GM19452 (cell line): ENCODE data around the gene MORN4.
"Not testable (repeated sequence)": the region's sequence is repeated elsewhere in the genome, so short reads cannot be mapped to it uniquely, and the experiment has no call there.

Experiments
- ATAC-seq: cut with Tn5 transposase; IDR thresholded peaks from one replicate; pipeline ENCODE4 v1.9.1; 2021; ENCODE audit not compliant: unreplicated experiment

The MORN4 gene

GRCh38 chr10:97598407-97599271 is 34.7 kb downstream of the MORN4 start:
- no peak for ATAC-seq

DNA sequence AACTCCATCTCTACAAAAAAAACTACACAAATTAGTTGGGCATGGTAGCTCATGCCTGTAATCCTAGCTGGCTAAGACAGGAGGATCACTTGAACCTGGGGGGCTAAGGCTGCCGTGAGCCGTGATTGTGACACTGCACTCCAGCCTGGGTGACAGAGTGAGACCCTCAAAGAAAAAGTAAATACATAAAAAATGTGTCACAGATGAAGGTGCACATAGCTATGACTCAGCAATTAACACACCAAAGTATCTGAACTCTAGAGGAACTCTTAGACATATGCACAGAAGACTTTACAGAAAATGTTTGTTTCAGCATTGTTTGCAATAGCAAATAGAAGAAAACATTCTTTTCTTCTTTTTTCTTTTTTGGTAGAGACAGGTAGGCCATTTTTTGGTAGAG is 35.5 kb downstream of the MORN4 start:
- no peak for ATAC-seq

DNA sequence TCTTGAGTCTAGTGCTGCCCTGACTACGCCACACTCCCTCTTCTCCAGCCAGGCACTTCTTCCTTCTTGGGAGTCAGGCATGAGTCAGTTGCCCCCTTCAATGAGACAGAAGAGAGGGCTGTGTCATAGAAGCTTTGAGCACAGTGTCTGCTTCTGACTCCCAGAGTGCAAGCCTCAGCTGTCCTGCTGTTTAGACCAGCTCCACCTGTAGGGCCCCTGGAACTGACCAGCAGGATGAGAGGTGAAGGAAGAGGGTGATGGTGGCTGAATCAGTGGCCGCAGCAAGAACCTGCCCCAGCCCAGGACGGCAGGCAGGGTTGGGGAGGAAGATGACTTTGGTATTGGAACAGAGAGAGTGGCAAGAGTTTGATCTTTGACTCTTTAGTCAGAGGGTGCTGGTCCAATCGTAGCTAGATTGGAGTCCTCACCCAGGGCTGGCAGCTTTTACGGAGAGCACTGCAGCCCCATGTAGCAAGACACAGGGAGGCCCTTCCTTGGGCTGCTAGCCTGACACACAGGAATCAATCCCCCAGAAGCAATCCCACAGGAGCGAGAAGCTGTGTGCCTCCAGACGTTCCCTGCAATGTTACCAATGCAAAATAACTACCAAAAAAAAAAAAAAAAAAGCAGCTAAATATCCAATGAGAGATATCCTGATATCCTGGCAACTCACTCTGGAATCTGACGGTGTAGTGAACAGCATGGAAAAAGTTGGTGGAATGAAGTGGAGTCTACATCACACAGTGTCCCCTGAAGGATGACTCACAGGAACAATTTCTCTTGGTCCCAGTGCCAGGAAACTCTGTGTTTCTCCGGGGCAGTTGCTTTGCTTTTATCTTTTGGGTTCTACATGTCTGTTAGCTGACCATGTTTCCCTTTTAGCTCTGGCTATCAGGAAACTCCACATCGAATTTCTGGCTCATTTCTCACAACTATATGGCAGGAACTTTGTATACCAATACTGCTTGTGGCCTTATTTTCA is 36.9 kb downstream of the MORN4 start:
- ATAC-seq = no peak

DNA sequence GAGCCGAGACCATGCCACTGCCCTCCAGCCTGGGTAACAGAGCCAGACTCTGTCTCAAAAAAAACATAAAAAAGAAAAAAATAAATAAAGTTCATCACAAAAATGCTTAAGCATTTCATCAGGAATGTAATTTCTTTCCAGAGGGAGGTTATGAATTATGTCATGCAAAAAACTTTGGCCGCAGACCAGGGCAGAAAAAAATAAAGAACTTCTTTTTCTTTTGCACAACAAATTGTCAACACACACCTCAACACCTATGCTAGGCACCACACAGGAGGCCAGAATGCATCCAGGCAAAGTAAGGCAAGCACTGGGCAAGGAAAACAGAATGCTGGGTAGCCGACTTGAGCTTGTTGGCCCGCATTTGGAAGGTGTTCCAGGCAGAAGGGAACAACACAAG is 39.9 kb downstream of the MORN4 start:
- no peak for ATAC-seq

GRCh38 chr10:97590748-97591495 is 42.4 kb downstream of the MORN4 start:
- no peak for ATAC-seq

DNA sequence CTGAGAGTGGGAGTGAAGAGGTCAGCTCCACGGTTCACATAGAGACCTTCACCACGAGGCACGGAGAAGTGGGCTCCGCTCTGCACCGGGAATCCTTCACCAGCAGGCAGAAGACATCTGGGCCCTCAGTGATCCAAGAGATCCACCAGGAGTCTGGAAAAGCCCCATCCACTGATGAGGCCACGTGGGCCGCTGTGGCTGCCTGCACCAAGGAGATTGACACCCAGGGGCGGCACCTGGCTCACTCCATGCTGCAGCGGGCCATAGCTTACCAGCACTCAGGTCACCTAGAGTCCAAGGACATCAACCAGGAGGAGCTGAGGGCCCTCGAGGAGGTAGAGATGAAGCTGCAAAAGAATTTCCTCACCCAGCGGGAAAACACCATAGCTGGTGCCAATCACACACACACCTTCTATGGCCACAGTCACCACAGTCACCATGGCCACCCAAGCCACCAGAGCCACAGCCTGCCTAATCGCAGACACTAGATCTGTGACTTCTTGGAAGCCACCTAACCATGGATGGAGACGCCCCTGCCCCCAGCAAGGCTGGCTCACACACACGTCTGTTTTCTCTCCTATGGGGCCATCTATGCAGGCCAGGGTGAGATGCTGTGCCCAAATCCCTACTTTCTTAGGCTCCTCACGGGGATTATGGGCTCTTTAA is 43.1 kb downstream of the MORN4 start:
- no peak for ATAC-seq

GRCh38 chr10:97589479-97589878 is 43.8 kb downstream of the MORN4 start, which contains the start of gene C10orf62:
Gene C10orf62, plus strand, starts transcription at chr10:97589721. Its CDS starts 177 bp downstream, at chr10:97589898.
- no peak for ATAC-seq

DNA sequence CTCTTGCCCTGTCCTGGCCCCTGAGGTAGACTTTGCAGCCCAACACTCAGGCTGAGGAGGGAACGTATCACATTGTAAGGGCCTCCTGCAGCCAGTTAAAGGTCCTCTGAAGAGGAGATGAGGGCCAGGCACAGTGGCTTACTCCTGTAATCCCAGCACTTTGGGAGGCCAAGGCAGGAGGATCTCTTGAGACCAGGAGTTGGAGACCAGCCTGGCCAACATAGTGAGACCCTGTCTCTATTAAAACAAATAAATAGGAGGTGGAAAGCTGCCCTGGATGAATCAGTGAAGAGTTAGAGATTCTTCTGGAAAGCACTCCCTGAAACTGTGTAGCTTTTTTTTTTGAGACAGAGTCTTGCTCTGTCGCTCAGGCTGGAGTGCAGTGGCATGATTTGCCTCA is 46.1 kb downstream of the MORN4 start:
- no peak for ATAC-seq

- no peak for ATAC-seq
Observed at GRCh38 chr10:97585439-97585811, 47.9 kb downstream of the MORN4 start.

- no peak for ATAC-seq
Observed at GRCh38 chr10:97584798-97585438, 48.4 kb downstream of the MORN4 start.

DNA sequence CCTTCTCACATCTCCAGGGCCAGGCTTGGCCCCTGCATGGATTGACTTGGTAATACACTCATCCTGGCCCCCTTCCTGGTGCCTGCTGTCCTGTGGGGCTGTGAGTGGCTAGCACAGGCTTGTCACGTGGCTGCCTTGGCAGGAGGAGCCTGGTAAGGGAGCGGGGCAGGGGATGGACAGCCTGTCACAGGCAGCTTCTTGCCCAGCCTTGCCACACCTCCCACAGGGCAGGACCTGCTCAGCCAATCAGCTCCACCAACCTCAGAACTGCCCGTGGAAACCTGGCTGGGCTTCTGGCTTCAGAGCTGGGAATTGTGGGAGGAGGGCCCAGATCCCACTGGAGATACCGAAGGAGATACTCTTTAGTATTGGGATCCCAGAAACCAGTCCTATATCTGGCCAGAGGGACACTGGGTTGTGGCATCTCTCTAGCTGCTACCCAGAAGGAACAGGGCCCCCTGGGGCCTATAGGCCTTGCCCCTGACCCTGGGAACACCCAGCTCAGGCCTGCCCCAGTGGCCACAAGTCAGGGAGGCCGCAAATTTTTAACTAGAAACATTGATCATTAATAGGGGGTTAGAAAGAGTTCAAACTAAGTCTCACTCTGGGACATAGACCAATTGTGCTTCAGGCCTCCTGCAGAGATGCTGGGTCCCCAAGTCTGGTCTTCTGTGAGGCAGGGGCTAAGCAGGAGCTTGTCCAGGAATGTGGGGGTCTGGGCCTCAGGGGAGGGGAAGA is 49.1 kb downstream of the MORN4 start, which contains the start of gene HOGA1:
Gene HOGA1, plus strand, starts transcription at position 330 of the 738 bp plus-strand sequence. Its CDS starts 315 bp downstream, at position 645.
- ATAC-seq = peak; percentile 75

GRCh38 chr10:97583476-97583875 is 49.8 kb downstream of the MORN4 start:
- no peak for ATAC-seq

GRCh38 chr10:97582169-97582568 is 51.1 kb downstream of the MORN4 start:
- no peak for ATAC-seq

DNA sequence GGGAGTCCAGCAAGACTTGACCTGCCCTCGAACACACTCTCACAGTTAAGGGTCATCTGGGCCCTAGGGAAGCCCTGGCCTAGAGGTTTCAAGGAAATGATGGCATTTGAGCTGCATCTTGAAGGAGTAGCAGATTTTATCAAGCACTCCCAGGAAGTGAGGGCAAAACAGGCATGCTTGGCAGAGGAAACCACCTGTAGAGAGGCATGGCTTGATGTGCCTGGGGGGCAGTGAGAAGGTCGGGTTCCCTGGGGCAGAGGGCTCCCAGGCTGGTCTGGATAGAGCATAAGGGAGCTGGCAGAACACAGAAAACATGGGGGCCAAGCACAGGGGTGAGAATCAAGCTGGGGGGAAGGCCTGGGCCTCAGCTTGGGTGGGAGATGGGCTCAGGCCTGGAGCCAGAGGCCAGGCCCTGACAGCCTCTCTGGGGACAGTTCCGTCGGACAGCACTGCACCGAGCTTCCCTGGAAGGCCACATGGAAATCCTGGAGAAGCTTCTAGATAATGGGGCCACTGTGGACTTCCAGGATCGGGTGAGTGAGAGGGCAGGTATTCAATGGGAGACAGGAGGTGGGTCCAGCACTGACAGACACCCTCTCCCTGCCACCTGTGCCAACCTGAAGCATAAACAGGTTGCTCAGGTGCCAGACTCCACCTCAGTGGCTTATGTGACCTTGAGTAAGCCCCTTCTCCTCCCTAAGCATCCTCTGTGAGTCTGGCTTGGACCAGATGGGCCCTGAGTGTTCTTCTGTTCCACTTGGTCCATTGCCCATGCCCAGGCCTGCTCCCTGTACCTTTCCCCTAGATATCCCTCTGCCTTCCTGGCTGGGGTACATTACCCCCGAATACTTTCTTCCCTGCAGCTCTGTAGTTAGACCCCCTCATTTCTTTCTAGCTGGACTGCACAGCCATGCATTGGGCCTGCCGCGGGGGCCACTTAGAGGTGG is 52.6 kb downstream of the MORN4 start:
- no peak for ATAC-seq

DNA sequence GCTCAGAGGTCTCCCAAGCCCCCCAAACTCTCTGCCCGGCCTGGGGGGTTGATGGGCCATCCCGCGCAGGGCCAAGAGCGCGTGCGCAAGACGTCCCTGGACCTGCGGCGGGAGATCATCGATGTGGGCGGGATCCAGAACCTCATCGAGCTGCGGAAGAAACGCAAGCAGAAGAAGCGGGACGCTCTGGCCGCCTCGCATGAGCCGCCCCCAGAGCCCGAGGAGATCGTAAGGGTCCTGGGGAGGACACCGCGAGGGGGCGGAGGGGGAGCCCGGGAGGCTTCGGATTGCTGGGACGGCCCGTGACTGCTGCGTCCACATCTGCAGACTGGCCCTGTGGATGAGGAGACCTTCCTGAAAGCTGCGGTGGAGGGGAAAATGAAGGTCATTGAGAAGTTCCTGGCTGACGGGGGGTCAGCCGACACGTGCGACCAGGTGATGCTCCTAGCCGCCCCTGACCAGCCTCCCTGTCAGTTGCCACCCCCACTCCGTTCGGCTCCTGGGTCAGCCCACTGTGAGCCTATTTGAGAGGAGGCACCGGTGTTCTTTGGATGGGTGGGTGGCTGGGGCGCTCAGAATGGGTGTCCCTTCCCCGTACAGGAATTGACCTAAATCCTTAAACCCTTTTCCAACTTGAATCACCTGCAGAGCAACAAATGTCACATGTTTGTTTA is 55.0 kb downstream of the MORN4 start:
- no peak for ATAC-seq

- no peak for ATAC-seq
Observed at GRCh38 chr10:97577701-97578100, 55.6 kb downstream of the MORN4 start.

DNA sequence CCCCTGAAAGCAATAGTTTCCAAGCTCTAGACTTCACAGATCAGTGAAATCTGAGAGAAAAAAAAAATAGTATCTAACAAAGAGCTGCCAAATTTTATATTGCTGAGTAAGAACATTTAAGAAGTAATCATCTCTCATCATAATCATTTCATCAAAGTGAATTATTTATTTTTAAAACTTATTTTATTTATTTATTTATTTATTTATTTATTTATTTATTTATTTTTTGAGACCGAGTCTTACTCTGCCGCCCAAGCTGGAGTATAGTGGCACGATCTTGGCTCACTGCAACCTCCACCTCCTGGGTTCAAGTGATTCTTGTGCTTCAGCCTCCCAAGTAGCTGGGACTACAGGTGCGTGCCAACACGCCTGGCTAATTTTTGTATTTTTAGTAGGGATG is 56.8 kb downstream of the MORN4 start:
- not testable (repeated sequence) for ATAC-seq
